T-helper 1 cell treated with Interleukin-12 subunit alpha and Interleukin-12 subunit beta and Interleukin-4 antibody, amounts not matched to agents 30 ng/mL and 1 ng/mL, for 36 hours (primary cell): ENCODE measurements around the gene KPNA6. TPM values are rescaled to one million over a fixed set of nuclear protein-coding genes. Genes with fewer than 3 reads are reported as not detected.

Experiments used
- intact Hi-C: fragments of 100-400 bp; cut with micrococcal nuclease; formaldehyde crosslinking; loops from one replicate; pipeline ENCODE4 v1.15.1; 2024
- total RNA-seq: library from RNA; stranded (reverse); gene quantifications from 2 replicates; pipeline ENCODE4 v1.2.3, GENCODE V29; 2022

The KPNA6 gene
- total RNA-seq, 1 donor from 2014 or later = 72.7 TPM

DNA sequence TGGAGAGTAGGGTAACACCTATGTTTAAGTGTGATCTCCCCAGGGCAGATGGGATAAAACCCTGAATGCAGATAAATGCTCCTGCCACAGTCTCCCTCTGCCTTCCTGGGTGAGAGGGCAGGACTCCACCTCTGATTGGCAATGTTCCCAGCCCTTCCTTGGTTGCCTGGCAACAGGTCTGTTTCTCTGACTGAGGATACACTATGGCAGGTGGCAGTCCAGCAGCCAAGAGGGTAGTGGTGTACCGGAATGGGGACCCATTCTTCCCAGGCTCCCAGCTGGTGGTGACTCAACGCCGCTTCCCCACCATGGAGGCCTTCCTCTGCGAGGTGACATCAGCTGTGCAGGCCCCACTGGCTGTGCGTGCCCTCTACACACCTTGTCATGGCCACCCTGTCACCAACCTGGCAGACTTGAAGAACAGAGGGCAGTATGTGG lies 101.1 kb downstream of the KPNA6 start, which contains the start of gene DCDC2B:
DCDC2B (plus strand) TSS at position 199 of the 438 bp plus-strand sequence; CDS start at position 204, 5 bp downstream.
- intact Hi-C loops = no loop called here

GRCh38 chr1:32215629-32216480 lies 108.0 kb downstream of the KPNA6 start:
- intact Hi-C loops = loop anchor here (1.0 kb wide), 3 partner anchors 104 to 198 kb away; no protein-coding TSS in a partner anchor

GRCh38 chr1:32216566-32216965 lies 108.7 kb downstream of the KPNA6 start:
- intact Hi-C loops = no loop called here

- intact Hi-C loops = no loop called here
Observed at GRCh38 chr1:32219022-32219421, 111.2 kb downstream of the KPNA6 start.

GRCh38 chr1:32220746-32221580 lies 113.1 kb downstream of the KPNA6 start:
- intact Hi-C loops = no loop called here

DNA sequence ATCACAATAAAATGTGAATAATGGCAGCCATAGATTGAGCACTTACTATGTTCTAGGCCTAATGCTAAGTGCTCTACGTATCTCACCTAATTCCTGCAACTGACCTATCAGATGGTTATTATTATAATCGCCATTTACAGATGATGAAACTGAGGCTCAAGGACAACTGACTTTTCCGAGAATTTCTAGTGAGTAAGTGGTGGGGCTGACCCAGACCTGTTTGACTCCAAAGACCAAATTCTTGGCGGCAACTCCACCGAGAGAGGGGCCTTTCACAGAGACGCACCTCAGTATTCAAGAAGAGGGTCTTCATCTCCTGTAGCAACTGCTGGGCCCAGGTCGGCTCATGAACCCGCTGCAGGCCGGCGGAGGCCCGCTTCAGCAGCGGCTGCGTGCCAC lies 113.7 kb downstream of the KPNA6 start:
- intact Hi-C loops = no loop called here

DNA sequence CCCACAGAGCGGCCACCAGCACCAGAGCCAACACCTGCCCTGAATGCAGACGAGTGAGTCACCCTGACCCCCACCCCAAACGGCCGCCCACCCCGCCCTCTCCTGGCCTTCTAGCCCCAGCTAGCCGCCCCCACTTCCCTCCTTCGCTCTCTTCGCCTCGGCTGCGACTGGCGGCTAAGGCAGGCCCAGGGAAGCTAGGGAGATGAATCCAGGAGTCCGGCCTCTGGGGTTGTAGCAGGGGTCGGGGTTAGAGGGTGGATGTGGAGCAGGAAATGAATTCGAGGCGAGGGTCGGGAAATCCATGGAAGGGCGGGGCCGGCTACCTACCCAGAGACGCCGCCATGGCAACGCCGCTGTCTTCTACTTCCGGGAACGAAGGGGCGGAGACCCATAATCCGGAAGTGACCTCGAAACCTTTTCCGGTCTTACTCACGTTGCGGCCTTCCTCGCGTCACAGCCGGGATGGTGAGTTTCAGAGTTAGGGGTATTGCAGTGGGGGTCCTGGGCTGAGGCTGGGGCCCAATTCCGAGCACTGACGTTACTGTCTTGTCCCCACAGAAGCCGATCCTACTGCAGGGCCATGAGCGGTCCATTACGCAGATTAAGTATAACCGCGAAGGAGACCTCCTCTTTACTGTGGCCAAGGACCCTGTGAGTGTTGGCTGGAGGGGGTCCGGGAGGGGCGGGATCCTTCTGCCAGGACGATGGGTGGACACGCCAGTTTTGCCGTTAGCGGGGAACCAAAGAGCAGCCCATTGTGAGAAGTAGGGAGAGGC lies 114.3 kb downstream of the KPNA6 start, which contains the start of the genes EIF3I and TMEM234:
EIF3I (plus strand) TSS at position 428 of the 776 bp plus-strand sequence; CDS start at position 463, 35 bp downstream.
TMEM234 (minus strand) TSS at position 374 of the 776 bp plus-strand sequence; CDS start at position 343, 31 bp downstream.
- intact Hi-C loops = loop anchor here (1.0 to 2.0 kb wide), 10 partner anchors 17 to 172 kb away; partner anchors contain the start of genes BSDC1, CCDC28B, IQCC and KPNA6

- intact Hi-C loops = loop anchor here (2.0 kb wide), 1 partner anchor 17 kb away; no protein-coding TSS in a partner anchor
Observed at GRCh38 chr1:32223683-32224082, 115.8 kb downstream of the KPNA6 start.

DNA sequence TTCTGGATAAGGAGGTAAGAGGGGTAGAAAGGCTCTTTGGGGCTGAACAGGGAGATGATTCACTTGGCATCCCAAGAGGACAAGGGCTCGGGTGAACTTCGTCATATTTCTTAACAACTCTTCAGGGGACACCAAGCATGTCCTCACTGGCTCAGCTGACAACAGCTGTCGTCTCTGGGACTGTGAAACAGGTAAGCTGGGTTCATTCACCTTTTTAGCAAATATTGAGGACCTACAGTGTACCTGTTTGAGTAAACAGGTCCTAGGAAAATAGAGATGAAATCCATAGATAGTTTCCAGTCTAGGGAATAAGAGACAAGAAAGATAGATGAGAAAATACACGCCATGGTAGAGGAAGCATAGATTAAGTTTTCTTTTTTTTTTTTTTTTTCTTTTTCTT lies 116.4 kb downstream of the KPNA6 start:
- intact Hi-C loops = no loop called here

Other genes with a start within 250 kb of the KPNA6 start
- gene PTP4A2, start 169.7 kb upstream of the KPNA6 start, total RNA-seq = 572 and 600 TPM in 2 replicates
- gene KHDRBS1, start 94.2 kb upstream of the KPNA6 start, total RNA-seq = 154 and 158 TPM in 2 replicates
- 33.1 and 33.7 TPM in 2 replicates for gene TMEM39B, start 35.1 kb upstream of the KPNA6 start, total RNA-seq
- gene TXLNA, start 71.6 kb downstream of the KPNA6 start, total RNA-seq = 96.7 and 97.3 TPM in 2 replicates
- 31.7 and 33.2 TPM in 2 replicates for gene CCDC28B, start 92.5 kb downstream of the KPNA6 start, total RNA-seq
- gene IQCC, start 97.6 kb downstream of the KPNA6 start, total RNA-seq = 2.5 and 3.6 TPM in 2 replicates
- gene DCDC2B, start 101.0 kb downstream of the KPNA6 start, total RNA-seq = 0.22 TPM in 1 of 2 replicates, not detected in the other
- gene TMEM234, start 114.3 kb downstream of the KPNA6 start, total RNA-seq = 17.1 and 21.7 TPM in 2 replicates
- 196 and 197 TPM in 2 replicates for gene EIF3I, start 114.4 kb downstream of the KPNA6 start, total RNA-seq
- 0.22 and 0.68 TPM in 2 replicates for gene FAM167B, start 139.2 kb downstream of the KPNA6 start, total RNA-seq
- gene LCK, start 143.2 kb downstream of the KPNA6 start, total RNA-seq = 425 and 440 TPM in 2 replicates
- gene HDAC1, start 184.0 kb downstream of the KPNA6 start, total RNA-seq = 208 and 210 TPM in 2 replicates
- gene MARCKSL1, start 228.2 kb downstream of the KPNA6 start, total RNA-seq = 26.1 and 26.7 TPM in 2 replicates